IPS-20b (cell line): ENCODE data around the gene CYP4F11.
"Not testable (repeated sequence)": the region's sequence is repeated elsewhere in the genome, so short reads cannot be mapped to it uniquely, and the experiment has no call there.

Source experiments
- H3K27ac ChIP-seq: one replicate; pipeline ENCODE4 v1.5.1; 2013; ENCODE audit warnings: low read length
- H3K27me3 ChIP-seq: 2 replicates; pipeline ENCODE4 v1.6.1; 2013; ENCODE audit warnings: mild to moderate bottlenecking, low read length, inconsistent platforms; ENCODE audit not compliant: insufficient read depth
- H3K36me3 ChIP-seq: 2 replicates; pipeline ENCODE4 v1.6.1; 2013; ENCODE audit warnings: low read depth, mild to moderate bottlenecking, inconsistent platforms, low read length, moderate library complexity; ENCODE audit not compliant: insufficient read depth
- H3K4me1 ChIP-seq: 2 replicates; pipeline ENCODE4 v1.6.1; 2013; ENCODE audit warnings: mild to moderate bottlenecking, control low read depth, inconsistent platforms, low read length, moderate library complexity; ENCODE audit not compliant: insufficient read depth
- H3K4me3 ChIP-seq: 2 replicates; pipeline ENCODE4 v1.5.1; 2013; ENCODE audit warnings: mild to moderate bottlenecking, low read length, inconsistent platforms
- H3K9ac ChIP-seq: 2 replicates; pipeline ENCODE4 v1.6.1; 2013; ENCODE audit warnings: low read depth, mild to moderate bottlenecking, inconsistent platforms, low read length, moderate library complexity
- H3K9me3 ChIP-seq: 2 replicates; pipeline ENCODE4 v1.6.1; 2013; ENCODE audit warnings: mild to moderate bottlenecking, low read depth, low read length, inconsistent platforms; ENCODE audit not compliant: insufficient read depth

CYP4F11 gene

GRCh38 chr19:15895876-15896430, 38.4 kb downstream of the CYP4F11 start:
- H3K4me1 ChIP-seq, result no peaks in the 10 kb centered on the region
- no peaks in the 10 kb centered on the region for H3K27me3 ChIP-seq
- H3K27ac ChIP-seq, result no peak overlapping the region
- no peaks in the 10 kb centered on the region for H3K36me3 ChIP-seq
- no peak overlapping the region for H3K4me3 ChIP-seq
- no peak overlapping the region for H3K9ac ChIP-seq
- H3K9me3 ChIP-seq, result peaks cover 85% of the 10 kb centered on the region

DNA sequence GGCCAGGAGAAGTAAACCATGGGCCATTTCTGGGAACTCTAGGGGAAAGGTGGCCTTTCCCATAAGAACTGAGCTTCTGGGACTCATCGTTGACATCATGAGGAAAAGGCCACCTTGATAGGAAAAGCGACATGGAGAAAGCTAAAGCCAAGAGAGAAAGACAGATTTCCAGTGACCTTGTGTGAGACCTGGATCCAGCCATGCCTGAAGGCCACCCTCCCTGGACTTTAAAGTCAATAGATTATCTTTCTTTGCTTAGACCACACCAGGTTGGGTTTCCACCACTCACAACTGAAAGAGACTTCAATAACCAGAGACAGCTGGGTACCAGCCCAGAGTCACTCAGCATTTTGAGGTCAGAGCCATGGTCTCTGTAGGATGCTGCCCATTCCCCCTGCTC, 40.0 kb downstream of the CYP4F11 start:
- no peaks in the 10 kb centered on the region for H3K27me3 ChIP-seq
- H3K27ac ChIP-seq, result no peak overlapping the region
- H3K9ac ChIP-seq, result no peak overlapping the region
- H3K36me3 ChIP-seq, result no peaks in the 10 kb centered on the region
- no peak overlapping the region for H3K4me3 ChIP-seq
- peaks cover 94% of the 10 kb centered on the region for H3K9me3 ChIP-seq
- H3K4me1 ChIP-seq, result no peaks in the 10 kb centered on the region

GRCh38 chr19:15893477-15893876, 40.9 kb downstream of the CYP4F11 start:
- H3K36me3 ChIP-seq, result no peaks in the 10 kb centered on the region
- no peaks in the 10 kb centered on the region for H3K27me3 ChIP-seq
- H3K4me1 ChIP-seq, result no peaks in the 10 kb centered on the region
- no peak overlapping the region for H3K9ac ChIP-seq
- H3K9me3 ChIP-seq, result peaks cover 97% of the 10 kb centered on the region
- H3K27ac ChIP-seq, result no peak overlapping the region
- no peak overlapping the region for H3K4me3 ChIP-seq

- Histone ChIP-seq H3K9ac (no peak overlapping the region), H3K9me3 (peaks cover 96% of the 10 kb centered on the region), H3K36me3 (no peaks in the 10 kb centered on the region), H3K4me1 (no peaks in the 10 kb centered on the region), H3K4me3 (no peak overlapping the region), H3K27ac (no peak overlapping the region), H3K27me3 (no peaks in the 10 kb centered on the region)
Measured at GRCh38 chr19:15892012-15892411, 42.3 kb downstream of the CYP4F11 start.

- Histone ChIP-seq H3K4me1 (no peaks in the 10 kb centered on the region), H3K9me3 (peaks cover 96% of the 10 kb centered on the region), H3K27ac (no peak overlapping the region), H3K4me3 (no peak overlapping the region), H3K36me3 (no peaks in the 10 kb centered on the region), H3K27me3 (no peaks in the 10 kb centered on the region), H3K9ac (no peak overlapping the region)
Measured at GRCh38 chr19:15891434-15891833, 42.9 kb downstream of the CYP4F11 start.

- not testable (repeated sequence) for H3K9ac ChIP-seq, H3K36me3 ChIP-seq, H3K4me1 ChIP-seq, H3K27ac ChIP-seq, H3K27me3 ChIP-seq, H3K4me3 ChIP-seq
- peaks cover 96% of the 10 kb centered on the region for H3K9me3 ChIP-seq
Measured at GRCh38 chr19:15889339-15889738, 45.0 kb downstream of the CYP4F11 start.

- H3K27me3 ChIP-seq, result no peaks in the 10 kb centered on the region
- no peak overlapping the region for H3K27ac ChIP-seq
- H3K36me3 ChIP-seq, result no peaks in the 10 kb centered on the region
- H3K4me3 ChIP-seq, result no peak overlapping the region
- H3K4me1 ChIP-seq, result no peaks in the 10 kb centered on the region
- no peak overlapping the region for H3K9ac ChIP-seq
- H3K9me3 ChIP-seq, result peaks cover 90% of the 10 kb centered on the region
Measured at GRCh38 chr19:15885919-15886318, 48.4 kb downstream of the CYP4F11 start.

- H3K9me3 ChIP-seq, result peaks cover 90% of the 10 kb centered on the region
- no peak overlapping the region for H3K27ac ChIP-seq
- H3K9ac ChIP-seq, result no peak overlapping the region
- no peak overlapping the region for H3K4me3 ChIP-seq
- no peaks in the 10 kb centered on the region for H3K36me3 ChIP-seq
- no peaks in the 10 kb centered on the region for H3K27me3 ChIP-seq
- H3K4me1 ChIP-seq, result no peaks in the 10 kb centered on the region
Measured at GRCh38 chr19:15885167-15885566, 49.2 kb downstream of the CYP4F11 start.

- not testable (repeated sequence) for H3K9ac ChIP-seq, H3K27me3 ChIP-seq, H3K4me3 ChIP-seq, H3K36me3 ChIP-seq, H3K4me1 ChIP-seq, H3K27ac ChIP-seq
- H3K9me3 ChIP-seq, result peaks cover 91% of the 10 kb centered on the region
Measured at GRCh38 chr19:15883329-15883728, 51.0 kb downstream of the CYP4F11 start.

GRCh38 chr19:15874821-15875474, 59.4 kb downstream of the CYP4F11 start:
- H3K27me3 ChIP-seq, result no peaks in the 10 kb centered on the region
- no peak overlapping the region for H3K27ac ChIP-seq
- H3K36me3 ChIP-seq, result no peaks in the 10 kb centered on the region
- H3K4me1 ChIP-seq, result no peaks in the 10 kb centered on the region
- H3K9me3 ChIP-seq, result peaks cover 84% of the 10 kb centered on the region
- no peak overlapping the region for H3K9ac ChIP-seq
- no peak overlapping the region for H3K4me3 ChIP-seq

DNA sequence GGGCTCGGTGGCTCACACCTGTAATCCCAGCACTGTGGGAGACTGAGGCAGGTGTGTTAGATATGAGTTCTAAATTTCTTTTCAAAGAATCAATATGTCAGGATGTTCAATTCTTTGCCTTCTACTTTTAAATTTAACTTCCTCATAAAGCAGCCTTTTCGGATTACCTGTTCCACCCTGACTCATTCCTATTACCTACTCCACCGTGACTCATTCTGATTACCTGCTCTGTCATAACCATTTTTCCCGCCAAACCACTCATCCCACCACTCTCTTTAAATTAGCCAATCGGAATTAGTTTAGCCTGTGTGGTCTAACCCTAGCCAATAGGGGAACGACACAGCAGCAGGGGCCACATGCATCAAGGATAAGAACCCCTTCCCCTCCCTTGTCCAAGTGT, 60.6 kb downstream of the CYP4F11 start:
- not testable (repeated sequence) for H3K27me3 ChIP-seq, H3K36me3 ChIP-seq, H3K27ac ChIP-seq, H3K9ac ChIP-seq, H3K4me1 ChIP-seq, H3K4me3 ChIP-seq
- peaks cover 83% of the 10 kb centered on the region for H3K9me3 ChIP-seq

DNA sequence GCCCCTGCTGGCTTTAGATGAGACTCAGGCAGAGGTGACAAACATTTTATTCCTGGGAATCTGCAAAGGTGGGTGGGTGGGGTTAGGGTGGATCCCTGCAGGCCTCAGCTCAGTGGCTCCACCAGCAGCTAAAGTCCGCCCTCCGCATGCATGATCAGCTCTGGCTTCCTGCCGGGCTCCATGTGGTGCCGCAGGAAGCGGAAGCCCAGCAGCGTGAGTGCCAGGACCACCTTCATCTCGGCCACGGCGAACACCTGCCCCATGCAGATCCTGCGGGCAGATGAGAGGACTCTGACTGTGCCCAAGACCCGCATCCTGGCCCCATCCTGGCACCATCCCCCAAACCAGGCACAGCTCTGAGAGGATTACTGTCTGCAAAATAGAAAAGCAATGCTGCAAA, 62.8 kb downstream of the CYP4F11 start:
- Histone ChIP-seq H3K4me1 (no peaks in the 10 kb centered on the region), H3K36me3 (no peaks in the 10 kb centered on the region), H3K9ac (no peak overlapping the region), H3K4me3 (no peak overlapping the region), H3K27ac (no peak overlapping the region), H3K9me3 (peaks cover 81% of the 10 kb centered on the region), H3K27me3 (no peaks in the 10 kb centered on the region)
